ENCODE results near the gene ALAS1. TPM values are rescaled to one million over a fixed set of nuclear protein-coding genes. Genes with fewer than 3 reads are reported as not detected.

ALAS1 gene
- polyA plus RNA-seq, 2 donors = 17.2 to 36.4 TPM

- WGBS, 2 donors = 91 to 93% methylated on average over 3 of the region's 3 CpGs
- Histone ChIP-seq H3K4me3 (ENCODE audit: low read depth in 1 of 2, low read length in 2 of 2) (no peak overlapping the region), H3K36me3 (ENCODE audit: control insufficient read depth in 2 of 2, insufficient read depth in 2 of 2, low read length in 1 of 2) (peaks cover 0 to 2% of the 10 kb centered on the region in 2 donors), H3K4me1 (ENCODE audit: control insufficient read depth in 2 of 2, insufficient read depth in 2 of 2, low read length in 1 of 2) (peaks cover 7 to 13% of the 10 kb centered on the region in 2 donors), H3K27me3 (ENCODE audit: control insufficient read depth in 1 of 2, insufficient read depth in 2 of 2, low read length in 2 of 2) (no peaks in the 10 kb centered on the region), H3K27ac (ENCODE audit: low read depth in 2 of 2, low read length in 1 of 2) (no peak overlapping the region), H3K9me3 (ENCODE audit: control insufficient read depth in 2 of 2, insufficient read depth in 1 of 2, low read depth in 1 of 2, low read length in 1 of 2) (no peaks in the 10 kb centered on the region)
Measured at GRCh38 chr3:52195291-52195597, 2.7 kb upstream of the ALAS1 start.

GRCh38 chr3:52195823-52196331 lies 2.1 kb upstream of the ALAS1 start:
- Histone ChIP-seq H3K36me3 (ENCODE audit: control insufficient read depth in 2 of 2, insufficient read depth in 2 of 2, low read length in 1 of 2) (peaks cover 0 to 2% of the 10 kb centered on the region in 2 donors), H3K4me1 (ENCODE audit: control insufficient read depth in 2 of 2, insufficient read depth in 2 of 2, low read length in 1 of 2) (peaks cover 7 to 15% of the 10 kb centered on the region in 2 donors), H3K27me3 (ENCODE audit: control insufficient read depth in 1 of 2, insufficient read depth in 2 of 2, low read length in 2 of 2) (no peaks in the 10 kb centered on the region), H3K9me3 (ENCODE audit: control insufficient read depth in 2 of 2, insufficient read depth in 1 of 2, low read depth in 1 of 2, low read length in 1 of 2) (no peaks in the 10 kb centered on the region), H3K27ac (ENCODE audit: low read depth in 2 of 2, low read length in 1 of 2) (peak overlapping the region in 1 of 2 donors; percentile 60), H3K4me3 (ENCODE audit: low read depth in 1 of 2, low read length in 2 of 2) (no peak overlapping the region)
- 66 to 69% methylated on average over 10 of the region's 10 CpGs for WGBS, 2 donors

- Histone ChIP-seq H3K27ac (ENCODE audit: low read depth in 2 of 2, low read length in 1 of 2) (peak overlapping the region in 1 of 2 donors; percentile 67), H3K4me3 (ENCODE audit: low read depth in 1 of 2, low read length in 2 of 2) (no peak overlapping the region), H3K27me3 (ENCODE audit: control insufficient read depth in 1 of 2, insufficient read depth in 2 of 2, low read length in 2 of 2) (no peaks in the 10 kb centered on the region), H3K9me3 (ENCODE audit: control insufficient read depth in 2 of 2, insufficient read depth in 1 of 2, low read depth in 1 of 2, low read length in 1 of 2) (no peaks in the 10 kb centered on the region), H3K36me3 (ENCODE audit: control insufficient read depth in 2 of 2, insufficient read depth in 2 of 2, low read length in 1 of 2) (peaks cover 0 to 2% of the 10 kb centered on the region in 2 donors), H3K4me1 (ENCODE audit: control insufficient read depth in 2 of 2, insufficient read depth in 2 of 2, low read length in 1 of 2) (peaks cover 7 to 15% of the 10 kb centered on the region in 2 donors)
- 45 to 58% methylated on average over 3 of the region's 3 CpGs for WGBS, 2 donors
Measured at GRCh38 chr3:52196977-52197376, 983 bp upstream of the ALAS1 start.

- WGBS, 2 donors = 41 to 45% methylated on average over 10 of the region's 10 CpGs
- peaks cover 3 to 4% of the 10 kb centered on the region in 2 donors for H3K36me3 ChIP-seq (ENCODE audit: control insufficient read depth in 2 of 2, insufficient read depth in 2 of 2, low read length in 1 of 2)
- H3K4me3 ChIP-seq (ENCODE audit: low read depth in 1 of 2, low read length in 2 of 2) = peak overlapping the region; percentile 72 to 90
- H3K27ac ChIP-seq (ENCODE audit: low read depth in 2 of 2, low read length in 1 of 2) = peak overlapping the region; percentile 49 to 67
- no peaks in the 10 kb centered on the region for H3K27me3 ChIP-seq (ENCODE audit: control insufficient read depth in 1 of 2, insufficient read depth in 2 of 2, low read length in 2 of 2)
- no peaks in the 10 kb centered on the region for H3K9me3 ChIP-seq (ENCODE audit: control insufficient read depth in 2 of 2, insufficient read depth in 1 of 2, low read depth in 1 of 2, low read length in 1 of 2)
- peaks cover 7 to 16% of the 10 kb centered on the region in 2 donors for H3K4me1 ChIP-seq (ENCODE audit: control insufficient read depth in 2 of 2, insufficient read depth in 2 of 2, low read length in 1 of 2)
Measured at GRCh38 chr3:52197499-52197841, 490 bp upstream of the ALAS1 start.

GRCh38 chr3:52198643-52199608 lies 966 bp downstream of the ALAS1 start:
- Histone ChIP-seq H3K9me3 (ENCODE audit: control insufficient read depth in 2 of 2, insufficient read depth in 1 of 2, low read depth in 1 of 2, low read length in 1 of 2) (no peaks in the 10 kb centered on the region), H3K27me3 (ENCODE audit: control insufficient read depth in 1 of 2, insufficient read depth in 2 of 2, low read length in 2 of 2) (no peaks in the 10 kb centered on the region), H3K4me3 (ENCODE audit: low read depth in 1 of 2, low read length in 2 of 2) (peak overlapping the region; percentile 72 to 90), H3K27ac (ENCODE audit: low read depth in 2 of 2, low read length in 1 of 2) (peak overlapping the region; percentile 79 to 89), H3K36me3 (ENCODE audit: control insufficient read depth in 2 of 2, insufficient read depth in 2 of 2, low read length in 1 of 2) (peaks cover 5 to 8% of the 10 kb centered on the region in 2 donors), H3K4me1 (ENCODE audit: control insufficient read depth in 2 of 2, insufficient read depth in 2 of 2, low read length in 1 of 2) (peaks cover 2 to 16% of the 10 kb centered on the region in 2 donors)
- WGBS, 2 donors = 43 to 47% methylated on average over 14 of the region's 14 CpGs

GRCh38 chr3:52200981-52201679 lies 3.2 kb downstream of the ALAS1 start:
- WGBS, 2 donors = 86 to 87% methylated on average over 5 of the region's 5 CpGs
- peaks cover 10% of the 10 kb centered on the region in 2 donors for H3K36me3 ChIP-seq (ENCODE audit: control insufficient read depth in 2 of 2, insufficient read depth in 2 of 2, low read length in 1 of 2)

GRCh38 chr3:52202384-52203077 lies 4.6 kb downstream of the ALAS1 start:
- H3K36me3 ChIP-seq (ENCODE audit: control insufficient read depth in 2 of 2, insufficient read depth in 2 of 2, low read length in 1 of 2) = peaks cover 10 to 17% of the 10 kb centered on the region in 2 donors
- H3K4me1 ChIP-seq (ENCODE audit: control insufficient read depth in 2 of 2, insufficient read depth in 2 of 2, low read length in 1 of 2) = peaks cover 2 to 14% of the 10 kb centered on the region in 2 donors
- 82 to 83% methylated on average over 4 of the region's 4 CpGs for WGBS, 2 donors
- no peak overlapping the region for H3K27ac ChIP-seq (ENCODE audit: low read depth in 2 of 2, low read length in 1 of 2)
- no peak overlapping the region for H3K4me3 ChIP-seq (ENCODE audit: low read depth in 1 of 2, low read length in 2 of 2)
- no peaks in the 10 kb centered on the region for H3K27me3 ChIP-seq (ENCODE audit: control insufficient read depth in 1 of 2, insufficient read depth in 2 of 2, low read length in 2 of 2)
- no peaks in the 10 kb centered on the region for H3K9me3 ChIP-seq (ENCODE audit: control insufficient read depth in 2 of 2, insufficient read depth in 1 of 2, low read depth in 1 of 2, low read length in 1 of 2)

More at GRCh38 chr3:52200981-52201679, 3.2 kb downstream of the ALAS1 start:
- Histone ChIP-seq H3K9me3 (ENCODE audit: control insufficient read depth in 2 of 2, insufficient read depth in 1 of 2, low read depth in 1 of 2, low read length in 1 of 2) (no peaks in the 10 kb centered on the region), H3K27ac (ENCODE audit: low read depth in 2 of 2, low read length in 1 of 2) (no peak overlapping the region), H3K4me3 (ENCODE audit: low read depth in 1 of 2, low read length in 2 of 2) (no peak overlapping the region), H3K27me3 (ENCODE audit: control insufficient read depth in 1 of 2, insufficient read depth in 2 of 2, low read length in 2 of 2) (no peaks in the 10 kb centered on the region), H3K4me1 (ENCODE audit: control insufficient read depth in 2 of 2, insufficient read depth in 2 of 2, low read length in 1 of 2) (peaks cover 2 to 20% of the 10 kb centered on the region in 2 donors)

GRCh38 chr3:52203701-52204100 lies 5.7 kb downstream of the ALAS1 start:
- no peak overlapping the region for H3K4me3 ChIP-seq (ENCODE audit: low read depth in 1 of 2, low read length in 2 of 2)
- peaks cover 10 to 25% of the 10 kb centered on the region in 2 donors for H3K36me3 ChIP-seq (ENCODE audit: control insufficient read depth in 2 of 2, insufficient read depth in 2 of 2, low read length in 1 of 2)
- H3K4me1 ChIP-seq (ENCODE audit: control insufficient read depth in 2 of 2, insufficient read depth in 2 of 2, low read length in 1 of 2) = peaks cover 2 to 11% of the 10 kb centered on the region in 2 donors
- no peaks in the 10 kb centered on the region for H3K9me3 ChIP-seq (ENCODE audit: control insufficient read depth in 2 of 2, insufficient read depth in 1 of 2, low read depth in 1 of 2, low read length in 1 of 2)
- WGBS, 2 donors = 82 to 83% methylated on average over 1 of the region's 1 CpG
- no peaks in the 10 kb centered on the region for H3K27me3 ChIP-seq (ENCODE audit: control insufficient read depth in 1 of 2, insufficient read depth in 2 of 2, low read length in 2 of 2)
- H3K27ac ChIP-seq (ENCODE audit: low read depth in 2 of 2, low read length in 1 of 2) = peak overlapping the region in 1 of 2 donors; percentile 55

All from esophagus (tissue), 2 donors.